Fibroblast of skin of back (primary cell): Measurements from ENCODE around the gene GALNT18.
"Not testable (repeated sequence)": the region's sequence is repeated elsewhere in the genome, so short reads cannot be mapped to it uniquely, and the experiment has no call there.

Experiments
- DNase-seq: peaks from one replicate; pipeline ENCODE4 v3.0.0-alpha.2; 2013

The GALNT18 gene

GRCh38 chr11:11380340-11380739 is 241.5 kb downstream of the GALNT18 start:
- no peak for DNase-seq

- DNase-seq: no peak
Observed at GRCh38 chr11:11379661-11380060, 242.1 kb downstream of the GALNT18 start.

- no peak for DNase-seq
Observed at GRCh38 chr11:11378184-11378940, 243.4 kb downstream of the GALNT18 start.

GRCh38 chr11:11374358-11375148 is 247.3 kb downstream of the GALNT18 start:
- DNase-seq: no peak

GRCh38 chr11:11373934-11374333 is 247.9 kb downstream of the GALNT18 start:
- DNase-seq: no peak

GRCh38 chr11:11372461-11372860 is 249.3 kb downstream of the GALNT18 start:
- DNase-seq: no peak

GRCh38 chr11:11370962-11371303 is 250.9 kb downstream of the GALNT18 start:
- DNase-seq: no peak

- no peak for DNase-seq
Observed at GRCh38 chr11:11370255-11370961, 251.4 kb downstream of the GALNT18 start.

- peak; percentile 20 for DNase-seq
Observed at GRCh38 chr11:11366793-11367192, 255.0 kb downstream of the GALNT18 start.

- DNase-seq: no peak
Observed at GRCh38 chr11:11363674-11364073, 258.1 kb downstream of the GALNT18 start.

- DNase-seq: no peak
Observed at GRCh38 chr11:11359611-11360010, 262.2 kb downstream of the GALNT18 start.

- DNase-seq: no peak
Observed at GRCh38 chr11:11356842-11357241, 265.0 kb downstream of the GALNT18 start.

- DNase-seq: not testable (repeated sequence)
Observed at GRCh38 chr11:11352878-11353277, 268.9 kb downstream of the GALNT18 start, which contains the start of gene CSNK2A3. Gene CSNK2A3 (minus strand): TSS chr11:11353250. CDS start chr11:11353119, 131 bp downstream.

- not testable (repeated sequence) for DNase-seq
Observed at GRCh38 chr11:11351851-11352250, 270.0 kb downstream of the GALNT18 start.

- DNase-seq: no peak
Observed at GRCh38 chr11:11351042-11351586, 270.7 kb downstream of the GALNT18 start.

- DNase-seq: peak; percentile 89
Observed at GRCh38 chr11:11349870-11350337, 271.9 kb downstream of the GALNT18 start.

- no peak for DNase-seq
Observed at GRCh38 chr11:11349106-11349825, 272.5 kb downstream of the GALNT18 start.

GRCh38 chr11:11348303-11348702 is 273.5 kb downstream of the GALNT18 start:
- DNase-seq: no peak

- DNase-seq: no peak
Observed at GRCh38 chr11:11347592-11347991, 274.2 kb downstream of the GALNT18 start.

GRCh38 chr11:11346303-11346702 is 275.5 kb downstream of the GALNT18 start:
- DNase-seq: no peak

- DNase-seq: no peak
Observed at GRCh38 chr11:11345099-11345498, 276.7 kb downstream of the GALNT18 start.

GRCh38 chr11:11344045-11344444 is 277.8 kb downstream of the GALNT18 start:
- no peak for DNase-seq
